ENCODE results near the gene KLC4. TPM values are rescaled to one million over a fixed set of nuclear protein-coding genes. Genes with fewer than 3 reads are reported as not detected.
"Not testable (repeated sequence)": the region's sequence is repeated elsewhere in the genome, so short reads cannot be mapped to it uniquely, and the experiment has no call there.

The KLC4 gene
- total RNA-seq, 2 experiments from 2014 or later: 12.0 to 12.3 TPM

DNA sequence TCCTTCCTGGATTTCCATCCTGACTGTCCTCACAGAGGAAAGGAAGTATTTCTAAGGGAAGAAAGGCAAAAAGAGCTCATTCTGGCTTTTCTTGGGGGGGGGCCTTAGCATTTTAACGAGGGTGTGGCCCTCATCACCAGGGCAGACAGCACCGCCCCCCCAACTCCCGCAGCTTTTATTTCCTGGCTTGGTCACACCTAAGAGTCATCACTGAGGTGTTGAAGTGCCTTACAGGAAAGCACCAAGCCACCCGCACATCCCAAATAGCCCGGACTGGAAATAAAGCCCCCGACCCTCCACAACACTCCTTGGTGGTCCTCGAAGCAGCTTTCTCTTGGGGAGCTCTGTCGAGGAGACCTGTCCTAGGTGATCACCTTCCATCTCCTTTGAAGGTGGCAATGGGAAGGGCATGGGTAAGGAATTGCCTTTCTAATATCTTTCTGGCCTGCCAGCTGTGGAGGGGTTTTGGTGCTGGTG, 17.9 kb downstream of the KLC4 start:
- CTCF ChIA-PET: interaction anchor here (0.5 to 2.9 kb wide), 3 partner anchors 25 to 175 kb away, joined by 3 to 16 read pairs (median 4); no protein-coding TSS in a partner anchor
- intact Hi-C loops (cut with micrococcal nuclease): loop anchor here (10.0 kb wide), 1 partner anchor 427 kb away; no protein-coding TSS in a partner anchor

DNA sequence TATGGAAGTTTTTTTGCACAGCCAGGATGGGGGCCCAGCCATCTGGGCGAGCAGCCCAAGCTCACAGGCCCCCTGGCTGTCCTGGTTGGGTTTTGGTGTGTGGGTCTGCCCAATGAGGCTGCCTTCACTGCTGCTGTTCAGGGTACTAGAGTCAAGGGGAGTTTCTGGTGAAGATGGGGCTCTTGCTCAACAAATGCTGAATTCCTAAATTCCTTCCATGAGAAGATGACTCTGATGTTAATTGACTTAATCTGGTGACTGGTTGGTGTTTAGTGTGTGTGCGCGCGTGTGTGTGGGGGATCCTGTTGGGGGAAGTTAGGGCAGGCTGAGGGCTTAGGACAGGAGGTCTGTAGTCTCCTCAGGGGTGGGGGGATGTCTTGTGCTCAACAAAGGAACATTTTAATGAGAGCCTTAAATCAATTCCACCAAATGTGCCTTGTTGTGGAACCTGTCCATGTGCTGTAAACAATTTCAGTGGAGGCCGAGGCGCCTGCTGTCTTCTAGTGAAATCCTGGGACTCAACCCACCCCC, 18.6 kb downstream of the KLC4 start:
- H3K27ac Mint-ChIP-seq: no peak overlapping the region
- CTCF ChIA-PET: interaction anchor here (2.9 kb wide), 1 partner anchor 65 kb away, joined by 16 read pairs; no protein-coding TSS in a partner anchor
- no peak overlapping the region for H3K4me3 Mint-ChIP-seq

More for the DNA sequence above, 17.9 kb downstream of the KLC4 start:
- Mint-ChIP-seq H3K9me3 (no peaks in the 10 kb centered on the region), H3K4me3 (peak overlapping the region; percentile 65), H3K4me1 (ENCODE audit: low read depth) (peaks cover 7% of the 10 kb centered on the region), H3K36me3 (ENCODE audit: low read depth) (no peaks in the 10 kb centered on the region), H3K27ac (no peak overlapping the region), H3K27me3 (ENCODE audit: low read depth) (peaks cover 14% of the 10 kb centered on the region)
- DNase-seq: no peak

GRCh38 chr6:43078691-43079090, 19.3 kb downstream of the KLC4 start:
- intact Hi-C loops (cut with micrococcal nuclease): loop anchor here (10.0 kb wide), 1 partner anchor 426 kb away; no protein-coding TSS in a partner anchor
- H3K36me3 Mint-ChIP-seq (ENCODE audit: low read depth): no peaks in the 10 kb centered on the region
- DNase-seq: no peak
- CTCF ChIA-PET: no interaction called here
- no peak overlapping the region for H3K27ac Mint-ChIP-seq
- H3K4me3 Mint-ChIP-seq: no peak overlapping the region
- no peaks in the 10 kb centered on the region for H3K9me3 Mint-ChIP-seq
- peaks cover 14% of the 10 kb centered on the region for H3K27me3 Mint-ChIP-seq (ENCODE audit: low read depth)
- peaks cover 7% of the 10 kb centered on the region for H3K4me1 Mint-ChIP-seq (ENCODE audit: low read depth)

More for the DNA sequence above, 18.6 kb downstream of the KLC4 start:
- H3K4me1 Mint-ChIP-seq (ENCODE audit: low read depth): peaks cover 7% of the 10 kb centered on the region
- no peaks in the 10 kb centered on the region for H3K36me3 Mint-ChIP-seq (ENCODE audit: low read depth)
- H3K27me3 Mint-ChIP-seq (ENCODE audit: low read depth): peaks cover 14% of the 10 kb centered on the region
- no peaks in the 10 kb centered on the region for H3K9me3 Mint-ChIP-seq
- intact Hi-C loops (cut with micrococcal nuclease): loop anchor here (10.0 kb wide), 1 partner anchor 427 kb away; no protein-coding TSS in a partner anchor
- no peak for DNase-seq

DNA sequence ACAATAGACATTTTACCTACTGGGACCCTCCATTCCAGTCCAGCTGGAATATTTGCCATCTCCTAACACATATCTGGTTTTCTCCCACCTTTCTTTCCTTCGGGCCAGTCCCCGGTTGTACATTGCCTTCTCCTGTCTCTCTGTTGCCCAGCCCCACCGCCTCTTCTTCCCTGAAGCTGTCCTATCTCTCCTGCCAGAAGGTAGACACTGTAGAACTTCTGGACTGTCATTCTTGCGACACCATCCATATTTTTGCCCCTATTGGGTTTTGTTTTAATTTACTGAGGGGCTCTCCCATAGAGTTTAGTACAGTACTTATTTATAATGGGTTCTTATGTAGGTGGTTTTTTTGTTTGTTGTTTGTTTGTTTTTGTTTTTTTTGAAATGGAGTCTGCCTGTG, 21.6 kb downstream of the KLC4 start:
- CTCF ChIA-PET: no interaction called here
- peaks cover 13% of the 10 kb centered on the region for H3K27me3 Mint-ChIP-seq (ENCODE audit: low read depth)
- H3K36me3 Mint-ChIP-seq (ENCODE audit: low read depth): no peaks in the 10 kb centered on the region
- H3K9me3 Mint-ChIP-seq: no peaks in the 10 kb centered on the region
- no peak overlapping the region for H3K4me3 Mint-ChIP-seq
- peaks cover 7% of the 10 kb centered on the region for H3K4me1 Mint-ChIP-seq (ENCODE audit: low read depth)
- no peak for DNase-seq
- intact Hi-C loops (cut with micrococcal nuclease): no loop called here
- H3K27ac Mint-ChIP-seq: no peak overlapping the region

DNA sequence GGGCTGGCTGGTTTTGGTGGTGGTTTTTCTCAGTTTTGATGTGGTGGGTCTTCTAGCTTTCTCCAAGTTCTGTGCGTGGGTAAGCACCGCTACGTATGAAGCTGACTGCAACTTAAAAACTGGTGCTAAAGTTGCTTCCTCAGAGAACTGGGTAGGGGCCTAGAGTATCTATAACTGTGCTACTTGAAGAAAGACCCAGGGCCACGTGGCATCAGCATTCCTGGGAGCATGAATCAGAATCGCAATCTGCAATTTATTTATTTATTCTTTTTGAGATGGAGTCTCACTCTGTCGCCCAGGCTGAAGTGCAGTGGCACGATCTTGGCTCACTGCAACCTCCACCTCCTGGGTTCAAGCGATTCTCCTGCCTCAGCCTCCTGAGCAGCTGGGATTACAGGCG, 22.5 kb downstream of the KLC4 start:
- peaks cover 12% of the 10 kb centered on the region for H3K27me3 Mint-ChIP-seq (ENCODE audit: low read depth)
- H3K36me3 Mint-ChIP-seq (ENCODE audit: low read depth); intact Hi-C loops (cut with micrococcal nuclease); H3K4me3 Mint-ChIP-seq; H3K9me3 Mint-ChIP-seq; DNase-seq; H3K4me1 Mint-ChIP-seq (ENCODE audit: low read depth); H3K27ac Mint-ChIP-seq: not testable (repeated sequence)
- CTCF ChIA-PET: interaction anchor here (0.9 kb wide), 1 partner anchor 62 kb away, joined by 3 read pairs; no protein-coding TSS in a partner anchor

DNA sequence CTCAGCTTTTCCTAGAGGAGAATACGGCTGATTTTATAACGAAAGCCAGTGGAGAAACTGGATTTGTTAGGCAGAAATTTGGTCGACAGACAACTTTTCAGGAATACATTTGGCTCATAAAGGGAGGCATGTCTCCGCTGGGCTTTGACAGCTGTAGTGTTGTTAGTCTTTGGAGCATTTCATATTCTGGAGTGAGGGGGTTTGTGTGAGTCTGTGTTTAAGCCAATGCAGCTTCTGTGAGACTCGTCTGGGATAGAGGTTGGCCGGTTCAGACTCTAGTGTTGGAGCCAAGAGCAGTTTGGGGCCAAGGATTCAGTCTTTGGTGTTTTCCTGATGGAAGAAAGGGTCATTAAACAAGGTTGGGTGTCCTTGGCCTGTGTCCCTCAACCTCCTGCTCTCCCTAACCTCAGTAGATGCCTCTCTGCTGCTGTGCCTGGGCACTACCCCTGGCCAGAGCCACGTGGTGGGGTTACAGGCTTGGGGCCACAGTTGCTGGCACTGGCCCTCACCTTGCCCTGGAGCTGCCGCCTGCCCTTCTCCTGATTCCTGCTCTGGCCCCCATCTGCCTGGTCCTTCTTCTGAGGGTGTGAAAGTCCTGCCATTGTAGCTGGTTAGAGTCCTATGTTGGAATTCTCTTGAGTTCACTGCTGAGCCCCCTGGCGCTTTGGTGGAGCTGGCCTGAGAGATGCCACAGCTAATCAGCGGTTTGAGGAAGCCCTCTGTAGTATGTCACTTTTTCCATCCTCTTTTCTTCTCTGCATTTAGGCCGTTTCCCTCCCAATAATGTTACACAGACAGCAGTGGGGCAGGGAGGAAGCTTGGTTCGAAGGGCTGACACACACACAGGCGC, 23.6 kb downstream of the KLC4 start:
- Mint-ChIP-seq H3K27ac (no peak overlapping the region), H3K4me1 (ENCODE audit: low read depth) (peaks cover 6% of the 10 kb centered on the region), H3K27me3 (ENCODE audit: low read depth) (peaks cover 1% of the 10 kb centered on the region), H3K9me3 (no peaks in the 10 kb centered on the region), H3K36me3 (ENCODE audit: low read depth) (no peaks in the 10 kb centered on the region), H3K4me3 (no peak overlapping the region)
- intact Hi-C loops (cut with micrococcal nuclease): no loop called here
- DNase-seq: no peak
- CTCF ChIA-PET: interaction anchor here (0.9 kb wide), 1 partner anchor 61 kb away, joined by 3 read pairs; no protein-coding TSS in a partner anchor

GRCh38 chr6:43086022-43086658, 26.7 kb downstream of the KLC4 start:
- Mint-ChIP-seq H3K4me3 (no peak overlapping the region), H3K27ac (no peak overlapping the region), H3K36me3 (ENCODE audit: low read depth) (no peaks in the 10 kb centered on the region), H3K27me3 (ENCODE audit: low read depth) (no peaks in the 10 kb centered on the region), H3K9me3 (no peaks in the 10 kb centered on the region), H3K4me1 (ENCODE audit: low read depth) (peaks cover 6% of the 10 kb centered on the region)
- intact Hi-C loops (cut with micrococcal nuclease): no loop called here
- CTCF ChIA-PET: interaction anchor here (0.6 to 1.4 kb wide), 5 partner anchors 10 to 411 kb away, joined by 3 to 4 read pairs (median 3); no protein-coding TSS in a partner anchor
- peak; percentile 62 for DNase-seq

DNA sequence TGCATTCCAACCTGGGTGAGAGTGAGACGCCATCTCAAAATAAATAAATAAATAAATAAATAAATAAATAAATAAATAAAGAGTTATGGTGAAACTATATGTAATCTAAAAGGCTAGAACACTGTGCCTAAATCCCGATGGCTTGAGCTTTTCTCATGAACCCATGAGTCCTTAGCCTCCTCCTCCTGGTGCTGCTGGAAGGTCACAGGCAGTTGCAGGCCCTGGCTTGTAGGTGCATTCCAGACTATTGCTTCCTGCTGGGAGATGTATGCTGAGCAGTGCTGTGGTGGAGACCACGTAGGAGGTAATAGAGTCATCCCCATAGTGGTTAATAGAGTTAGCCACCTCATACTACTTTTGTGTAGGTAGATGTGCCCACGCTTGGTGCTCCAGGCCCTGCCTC, 29.2 kb downstream of the KLC4 start:
- H3K4me1 Mint-ChIP-seq (ENCODE audit: low read depth): peaks cover 6% of the 10 kb centered on the region
- no peaks in the 10 kb centered on the region for H3K27me3 Mint-ChIP-seq (ENCODE audit: low read depth)
- no peak overlapping the region for H3K27ac Mint-ChIP-seq
- no peaks in the 10 kb centered on the region for H3K9me3 Mint-ChIP-seq
- intact Hi-C loops (cut with micrococcal nuclease): no loop called here
- H3K36me3 Mint-ChIP-seq (ENCODE audit: low read depth): no peaks in the 10 kb centered on the region
- H3K4me3 Mint-ChIP-seq: no peak overlapping the region
- CTCF ChIA-PET: no interaction called here
- no peak for DNase-seq

DNA sequence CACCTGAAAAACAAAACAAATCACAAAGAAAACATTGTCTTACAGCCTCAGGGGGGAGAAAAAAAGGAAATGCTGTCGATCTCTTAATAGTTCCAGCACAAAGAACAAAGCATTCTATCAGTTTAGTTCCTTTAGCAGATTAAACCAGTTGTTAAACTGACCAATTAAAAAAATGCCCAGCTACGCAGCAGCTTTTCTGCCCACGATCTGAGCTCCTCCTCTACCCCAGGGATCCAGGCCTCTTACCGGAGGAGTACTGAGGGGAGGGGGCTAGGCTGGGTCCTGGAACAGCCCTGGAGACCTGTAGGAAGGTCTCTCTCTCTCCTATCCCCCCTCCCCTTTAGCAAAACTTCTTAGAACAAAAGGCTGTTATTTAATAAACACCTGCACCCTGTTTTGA, 30.0 kb downstream of the KLC4 start:
- intact Hi-C loops (cut with micrococcal nuclease): no loop called here
- no peaks in the 10 kb centered on the region for H3K9me3 Mint-ChIP-seq
- no peaks in the 10 kb centered on the region for H3K36me3 Mint-ChIP-seq (ENCODE audit: low read depth)
- peaks cover 8% of the 10 kb centered on the region for H3K4me1 Mint-ChIP-seq (ENCODE audit: low read depth)
- CTCF ChIA-PET: interaction anchor here (0.6 kb wide), 2 partner anchors 8 to 68 kb away, joined by 3 read pairs; no protein-coding TSS in a partner anchor
- no peak overlapping the region for H3K27ac Mint-ChIP-seq
- DNase-seq: no peak
- no peaks in the 10 kb centered on the region for H3K27me3 Mint-ChIP-seq (ENCODE audit: low read depth)
- H3K4me3 Mint-ChIP-seq: no peak overlapping the region

DNA sequence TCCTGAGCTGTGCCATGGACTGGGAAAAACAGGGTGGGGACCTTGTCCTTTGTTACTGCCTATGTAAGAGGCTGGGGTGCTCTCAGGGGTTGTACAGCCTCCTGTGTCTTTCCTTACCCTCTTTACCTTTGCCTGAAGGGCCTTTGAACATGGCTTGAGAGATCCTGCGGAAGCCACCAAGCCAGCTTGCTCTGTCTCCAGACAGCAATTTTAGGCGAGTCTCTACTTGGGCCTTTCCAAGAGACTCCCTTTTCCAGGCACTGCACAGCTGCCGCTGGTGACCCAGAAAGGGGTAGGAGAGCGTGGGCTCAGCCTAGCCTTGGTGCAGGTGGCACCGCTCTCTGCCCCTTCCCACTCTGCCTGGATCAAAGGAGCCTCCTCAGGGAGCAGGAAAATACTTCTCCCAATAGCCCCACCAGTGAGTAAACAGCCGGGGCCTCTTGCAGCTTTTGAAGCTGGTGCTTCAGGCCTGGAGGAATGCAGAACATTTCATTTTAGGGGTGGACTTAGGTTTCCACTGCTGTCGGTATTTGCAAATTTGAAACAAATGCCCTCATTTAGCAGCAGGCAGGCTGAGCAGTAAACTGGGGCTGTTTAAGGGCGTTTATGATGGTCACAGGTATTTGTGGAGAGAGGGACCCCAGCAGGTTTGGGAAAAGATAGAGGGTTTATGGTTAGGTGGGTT, 30.6 kb downstream of the KLC4 start:
- Mint-ChIP-seq H3K4me3 (no peak overlapping the region), H3K9me3 (no peaks in the 10 kb centered on the region), H3K36me3 (ENCODE audit: low read depth) (no peaks in the 10 kb centered on the region), H3K4me1 (ENCODE audit: low read depth) (peaks cover 8% of the 10 kb centered on the region), H3K27me3 (ENCODE audit: low read depth) (no peaks in the 10 kb centered on the region), H3K27ac (no peak overlapping the region)
- intact Hi-C loops (cut with micrococcal nuclease): no loop called here
- no peak for DNase-seq
- CTCF ChIA-PET: interaction anchor here (0.6 kb wide), 2 partner anchors 8 to 68 kb away, joined by 3 read pairs; no protein-coding TSS in a partner anchor

- CTCF ChIA-PET: no interaction called here
- no peaks in the 10 kb centered on the region for H3K36me3 Mint-ChIP-seq (ENCODE audit: low read depth)
- H3K4me3 Mint-ChIP-seq: no peak overlapping the region
- no peaks in the 10 kb centered on the region for H3K9me3 Mint-ChIP-seq
- intact Hi-C loops (cut with micrococcal nuclease): no loop called here
- H3K27ac Mint-ChIP-seq: no peak overlapping the region
- peaks cover 11% of the 10 kb centered on the region for H3K4me1 Mint-ChIP-seq (ENCODE audit: low read depth)
- H3K27me3 Mint-ChIP-seq (ENCODE audit: low read depth): no peaks in the 10 kb centered on the region
- DNase-seq: no peak
Observed at GRCh38 chr6:43090559-43090956, 31.1 kb downstream of the KLC4 start.

DNA sequence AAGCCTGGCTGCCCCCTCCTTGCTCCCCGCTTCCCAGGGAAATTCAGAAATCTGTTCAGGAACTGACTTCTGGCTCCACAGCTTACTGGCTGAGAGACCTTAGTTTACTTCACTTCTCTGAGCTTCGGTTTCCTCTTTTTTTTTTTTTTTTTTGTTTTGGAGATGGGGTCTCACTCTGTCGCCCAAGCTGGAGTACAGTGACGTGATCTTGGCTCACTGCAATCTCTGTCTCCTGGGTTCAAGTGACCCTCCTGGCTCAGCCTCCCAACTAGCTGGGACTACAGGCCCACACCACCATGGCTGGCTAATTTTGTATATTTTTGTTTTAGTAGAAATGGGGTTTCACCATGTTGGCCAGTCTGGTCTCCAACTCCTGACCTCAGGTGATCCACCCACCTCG, 31.6 kb downstream of the KLC4 start:
- Mint-ChIP-seq H3K4me1 (ENCODE audit: low read depth) (peaks cover 10% of the 10 kb centered on the region), H3K4me3 (no peak overlapping the region), H3K36me3 (ENCODE audit: low read depth) (no peaks in the 10 kb centered on the region), H3K9me3 (no peaks in the 10 kb centered on the region), H3K27ac (no peak overlapping the region), H3K27me3 (ENCODE audit: low read depth) (no peaks in the 10 kb centered on the region)
- intact Hi-C loops (cut with micrococcal nuclease): no loop called here
- no peak for DNase-seq
- CTCF ChIA-PET: no interaction called here

All from activated naive CD4-positive, alpha-beta T cell treated with anti-CD3 and anti-CD28 coated beads for 36 hours (primary cell).